Mononuclear cell (primary cell): ENCODE data around the gene PIK3C2B. TPM values are rescaled to one million over a fixed set of nuclear protein-coding genes. Genes with fewer than 3 reads are reported as not detected.
"Not testable (repeated sequence)": the region's sequence is repeated elsewhere in the genome, so short reads cannot be mapped to it uniquely, and the experiment has no call there.

Experiments
- H3K27me3 ChIP-seq: 2 replicates; pipeline ENCODE4 v1.6.0; 2011; ENCODE audit warnings: low read length, control low read depth; ENCODE audit not compliant: insufficient read depth
- H3K4me1 ChIP-seq: 2 replicates; pipeline ENCODE4 v1.5.1; 2011; ENCODE audit warnings: mild to moderate bottlenecking, low read length, control low read depth; ENCODE audit not compliant: insufficient read depth
- H3K4me3 ChIP-seq: 2 replicates; pipeline ENCODE4 v1.5.1; 2011; ENCODE audit warnings: mild to moderate bottlenecking, low read length, moderate library complexity
- H3K9me3 ChIP-seq: 2 replicates; pipeline ENCODE4 v1.5.1; 2011; ENCODE audit warnings: low read depth, mild to moderate bottlenecking, control low read depth, low read length
- total RNA-seq: library from RNA; depleted of rRNA; stranded (reverse); fragments of >200 nt; gene quantifications from one replicate; pipeline ENCODE4 v1.2.3, GENCODE V29; 2012

The PIK3C2B gene
- total RNA-seq, 1 donor: 18.1 TPM

DNA sequence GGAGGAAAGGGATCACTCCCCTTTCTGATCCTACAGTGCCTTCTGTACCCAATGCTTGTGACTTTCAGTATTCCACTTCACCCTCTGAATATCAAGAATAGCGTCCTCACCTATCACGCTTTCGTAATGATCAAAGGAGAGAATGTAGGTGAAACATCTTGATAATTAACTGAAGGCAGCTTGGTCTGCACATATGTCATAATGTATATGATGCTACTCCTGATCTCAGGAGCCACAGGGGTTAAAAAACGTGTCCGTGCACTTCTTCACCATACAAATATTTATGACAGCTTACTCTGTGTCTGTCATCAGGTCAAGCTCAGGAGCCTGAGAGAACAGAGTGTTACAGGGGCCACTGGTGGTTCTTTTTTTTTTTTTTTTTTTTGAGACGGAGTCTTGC is 1.2 kb upstream of the PIK3C2B start:
- no peaks in the 10 kb centered on the region for H3K9me3 ChIP-seq
- no peak overlapping the region for H3K4me3 ChIP-seq
- H3K27me3 ChIP-seq: peaks cover 2% of the 10 kb centered on the region
- peaks cover 54% of the 10 kb centered on the region for H3K4me1 ChIP-seq

- Histone ChIP-seq H3K9me3 (no peaks in the 10 kb centered on the region), H3K4me1 (peaks cover 60% of the 10 kb centered on the region), H3K4me3 (peak overlapping the region; percentile 67), H3K27me3 (peaks cover 2% of the 10 kb centered on the region)
Observed at GRCh38 chr1:204495078-204495753, 611 bp upstream of the PIK3C2B start.

DNA sequence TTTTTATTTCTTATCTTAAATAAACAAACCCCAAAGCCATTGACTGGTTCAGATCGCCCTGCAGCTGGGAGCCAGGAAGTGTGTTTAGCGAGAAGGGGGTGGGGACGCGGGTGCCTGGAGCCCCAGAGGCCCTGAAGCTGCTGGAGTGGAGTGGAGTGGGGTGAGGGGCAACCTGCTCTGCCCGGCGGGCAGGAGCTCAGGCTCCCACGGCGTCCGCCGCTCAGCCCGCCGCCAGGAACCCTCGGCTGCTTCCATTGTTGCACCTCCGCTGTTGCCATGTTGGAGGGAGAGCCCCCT is 673 bp downstream of the PIK3C2B start:
- Histone ChIP-seq H3K27me3 (peaks cover 2% of the 10 kb centered on the region), H3K9me3 (no peaks in the 10 kb centered on the region), H3K4me3 (peak overlapping the region; percentile 67), H3K4me1 (peaks cover 59% of the 10 kb centered on the region)

DNA sequence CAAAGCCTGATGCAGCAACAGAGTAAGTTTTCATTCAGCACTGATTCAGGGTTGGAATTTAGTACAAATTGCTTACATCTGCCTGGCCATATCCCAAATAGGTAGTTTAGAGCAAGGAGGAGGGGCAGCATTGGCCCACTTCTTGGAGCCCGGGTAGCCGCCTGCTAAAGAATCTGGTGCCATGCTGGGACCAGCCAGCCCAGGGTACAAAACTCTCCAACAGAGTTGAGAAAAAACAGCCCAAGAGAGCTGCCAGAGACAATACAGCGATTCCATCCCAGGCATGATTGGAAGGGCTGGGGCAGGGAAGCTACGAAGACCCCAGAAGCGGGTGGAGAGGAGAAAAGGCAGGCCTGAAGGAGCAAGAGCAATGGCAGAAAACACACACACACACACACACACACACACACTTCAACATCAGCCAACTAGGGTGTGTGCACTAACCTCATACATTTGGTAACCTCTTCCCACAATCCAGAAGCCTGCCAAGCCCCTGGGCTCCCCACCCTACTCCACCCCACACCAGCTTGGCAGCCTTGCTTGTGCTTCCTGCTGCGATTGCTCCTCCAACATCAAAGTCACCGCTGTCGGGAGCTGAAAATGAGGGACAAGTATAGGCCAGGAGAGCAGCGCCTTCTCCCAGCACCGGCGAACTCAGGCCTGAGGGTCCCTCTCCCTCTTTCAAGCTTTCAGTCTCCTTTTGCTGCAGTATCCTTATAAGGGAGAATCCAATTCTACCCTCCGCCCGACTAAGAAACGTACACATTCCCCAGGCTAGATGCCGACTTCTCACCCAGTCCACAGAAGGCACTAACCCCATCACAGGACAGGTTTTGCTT is 1.2 kb downstream of the PIK3C2B start:
- H3K9me3 ChIP-seq: no peaks in the 10 kb centered on the region
- peak overlapping the region; percentile 67 for H3K4me3 ChIP-seq
- H3K4me1 ChIP-seq: peaks cover 54% of the 10 kb centered on the region
- peaks cover 2% of the 10 kb centered on the region for H3K27me3 ChIP-seq

DNA sequence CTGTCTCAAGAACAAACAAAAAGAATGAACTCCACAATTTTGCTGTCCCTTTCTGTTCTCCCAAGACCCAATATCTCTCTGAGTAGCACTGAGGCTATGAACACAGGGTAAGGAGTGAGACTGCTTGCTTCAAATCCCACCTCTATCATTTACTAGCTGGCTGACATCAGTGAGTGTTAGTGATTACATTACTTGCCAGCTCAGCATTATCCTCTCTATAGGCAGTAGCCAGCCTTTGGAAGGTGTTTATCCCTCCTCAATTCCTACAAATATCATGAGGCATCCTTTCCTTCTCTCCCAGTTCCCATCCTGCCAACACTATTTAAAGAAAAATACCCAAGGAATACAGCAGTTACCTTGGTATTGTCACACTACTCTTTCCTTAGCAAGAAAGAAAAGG is 3.0 kb downstream of the PIK3C2B start:
- Histone ChIP-seq H3K4me1 (peaks cover 54% of the 10 kb centered on the region), H3K27me3 (peaks cover 2% of the 10 kb centered on the region), H3K4me3 (no peak overlapping the region), H3K9me3 (no peaks in the 10 kb centered on the region)

- Histone ChIP-seq H3K9me3 (no peaks in the 10 kb centered on the region), H3K4me1 (peaks cover 40% of the 10 kb centered on the region), H3K4me3 (no peak overlapping the region), H3K27me3 (no peaks in the 10 kb centered on the region)
Observed at GRCh38 chr1:204487256-204487615, 7.4 kb downstream of the PIK3C2B start.

GRCh38 chr1:204486513-204487255 is 7.9 kb downstream of the PIK3C2B start:
- H3K27me3 ChIP-seq, H3K4me3 ChIP-seq, H3K9me3 ChIP-seq: not testable (repeated sequence)
- H3K4me1 ChIP-seq: peaks cover 40% of the 10 kb centered on the region

GRCh38 chr1:204483791-204484190 is 10.8 kb downstream of the PIK3C2B start:
- H3K4me1 ChIP-seq: peaks cover 49% of the 10 kb centered on the region
- H3K27me3 ChIP-seq: no peaks in the 10 kb centered on the region
- H3K4me3 ChIP-seq: no peak overlapping the region
- H3K9me3 ChIP-seq: no peaks in the 10 kb centered on the region

GRCh38 chr1:204480515-204480914 is 14.1 kb downstream of the PIK3C2B start:
- H3K4me3 ChIP-seq: no peak overlapping the region
- no peaks in the 10 kb centered on the region for H3K27me3 ChIP-seq
- no peaks in the 10 kb centered on the region for H3K9me3 ChIP-seq
- peaks cover 80% of the 10 kb centered on the region for H3K4me1 ChIP-seq

GRCh38 chr1:204479387-204480136 is 15.0 kb downstream of the PIK3C2B start:
- Histone ChIP-seq H3K9me3 (no peaks in the 10 kb centered on the region), H3K4me3 (no peak overlapping the region), H3K27me3 (no peaks in the 10 kb centered on the region), H3K4me1 (peaks cover 82% of the 10 kb centered on the region)

GRCh38 chr1:204478921-204479320 is 15.7 kb downstream of the PIK3C2B start:
- no peaks in the 10 kb centered on the region for H3K9me3 ChIP-seq
- H3K4me3 ChIP-seq: no peak overlapping the region
- no peaks in the 10 kb centered on the region for H3K27me3 ChIP-seq
- H3K4me1 ChIP-seq: peaks cover 82% of the 10 kb centered on the region

DNA sequence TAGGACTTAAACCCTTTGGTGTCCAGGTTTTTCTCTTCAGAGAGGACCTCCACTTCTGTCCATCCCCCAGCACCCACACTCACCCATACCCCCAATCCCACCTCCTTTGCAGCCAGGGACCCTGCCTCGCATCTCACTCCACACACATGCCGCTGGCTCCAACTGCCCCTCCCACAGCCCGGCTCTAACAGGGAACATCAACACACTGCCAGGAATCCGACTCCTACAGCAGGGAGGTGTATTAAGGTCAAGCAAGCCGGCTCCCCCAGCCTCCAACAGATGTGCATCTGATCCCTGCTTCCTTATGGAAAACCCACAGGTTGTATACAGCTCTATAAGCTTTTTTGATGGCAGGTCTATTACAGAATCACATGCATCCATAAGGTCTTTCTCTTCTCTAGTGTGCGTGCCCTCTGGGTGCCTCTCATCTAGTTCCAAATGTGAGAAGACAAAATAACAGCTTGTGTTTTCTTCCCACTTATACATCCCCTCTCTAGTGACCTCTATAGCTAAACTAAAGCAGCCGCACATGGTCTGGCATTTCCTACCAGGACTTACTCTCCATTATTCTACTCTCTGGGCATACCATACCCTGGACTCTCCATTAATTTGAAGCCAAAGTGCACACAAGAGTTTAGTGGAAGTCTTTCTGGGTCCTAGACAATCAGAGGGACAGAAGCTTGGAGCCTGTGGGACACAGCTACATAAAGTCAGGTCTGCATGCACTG is 16.3 kb downstream of the PIK3C2B start:
- Histone ChIP-seq H3K27me3 (no peaks in the 10 kb centered on the region), H3K4me3 (no peak overlapping the region), H3K4me1 (peaks cover 76% of the 10 kb centered on the region), H3K9me3 (no peaks in the 10 kb centered on the region)

GRCh38 chr1:204477036-204477740 is 17.4 kb downstream of the PIK3C2B start:
- H3K27me3 ChIP-seq: no peaks in the 10 kb centered on the region
- no peaks in the 10 kb centered on the region for H3K9me3 ChIP-seq
- peaks cover 67% of the 10 kb centered on the region for H3K4me1 ChIP-seq
- H3K4me3 ChIP-seq: no peak overlapping the region

- H3K9me3 ChIP-seq: no peaks in the 10 kb centered on the region
- H3K27me3 ChIP-seq: no peaks in the 10 kb centered on the region
- H3K4me3 ChIP-seq: no peak overlapping the region
- peaks cover 60% of the 10 kb centered on the region for H3K4me1 ChIP-seq
Observed at GRCh38 chr1:204476563-204476962, 18.0 kb downstream of the PIK3C2B start.
